ENCODE results near the gene LAX1.
"Not testable (repeated sequence)": the region's sequence is repeated elsewhere in the genome, so short reads cannot be mapped to it uniquely, and the experiment has no call there.

The LAX1 gene, protein sequence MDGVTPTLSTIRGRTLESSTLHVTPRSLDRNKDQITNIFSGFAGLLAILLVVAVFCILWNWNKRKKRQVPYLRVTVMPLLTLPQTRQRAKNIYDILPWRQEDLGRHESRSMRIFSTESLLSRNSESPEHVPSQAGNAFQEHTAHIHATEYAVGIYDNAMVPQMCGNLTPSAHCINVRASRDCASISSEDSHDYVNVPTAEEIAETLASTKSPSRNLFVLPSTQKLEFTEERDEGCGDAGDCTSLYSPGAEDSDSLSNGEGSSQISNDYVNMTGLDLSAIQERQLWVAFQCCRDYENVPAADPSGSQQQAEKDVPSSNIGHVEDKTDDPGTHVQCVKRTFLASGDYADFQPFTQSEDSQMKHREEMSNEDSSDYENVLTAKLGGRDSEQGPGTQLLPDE

DNA sequence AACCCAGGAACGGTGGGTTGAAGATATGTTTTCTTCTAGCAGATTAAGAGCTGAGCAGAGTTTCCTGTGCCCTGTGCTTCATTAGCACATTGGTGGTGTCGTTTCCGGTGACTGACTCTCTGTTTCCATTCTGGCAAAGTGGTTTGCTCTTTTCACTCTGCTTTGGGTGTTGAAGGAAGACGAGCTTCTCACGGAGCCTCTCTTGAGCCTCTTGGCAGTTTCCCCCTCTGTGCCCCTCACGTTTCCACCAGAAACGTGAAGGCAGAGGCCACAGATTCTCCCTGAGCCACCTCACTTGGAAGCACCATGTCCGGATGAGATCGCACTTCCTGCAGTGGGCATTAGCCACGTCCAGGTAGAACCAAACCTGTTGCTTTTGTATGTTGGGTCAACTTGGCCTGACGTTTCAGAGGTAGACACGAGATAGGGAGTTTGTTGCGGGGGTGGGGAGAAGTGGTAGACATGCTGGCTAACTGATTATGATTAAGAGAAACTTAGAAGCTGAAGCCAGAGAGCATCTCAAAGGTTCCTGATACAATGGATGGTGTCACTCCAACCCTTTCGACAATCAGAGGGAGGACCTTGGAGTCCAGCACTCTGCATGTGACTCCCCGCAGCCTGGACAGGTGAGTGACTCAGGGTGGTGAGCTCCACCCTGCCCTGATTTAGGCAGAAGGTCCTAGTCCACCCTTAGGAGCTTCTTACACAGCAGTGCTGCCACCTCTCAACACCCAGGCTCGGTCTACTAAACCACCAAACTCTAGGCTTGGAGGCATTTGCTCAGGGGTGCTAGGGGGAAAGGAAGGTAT, at the start of gene LAX1:
Gene LAX1 (plus strand): TSS at position 155 of the 809 bp plus-strand sequence. CDS start 383 bp downstream, at position 538.
- peak; percentile 80 for DNase-seq

DNA sequence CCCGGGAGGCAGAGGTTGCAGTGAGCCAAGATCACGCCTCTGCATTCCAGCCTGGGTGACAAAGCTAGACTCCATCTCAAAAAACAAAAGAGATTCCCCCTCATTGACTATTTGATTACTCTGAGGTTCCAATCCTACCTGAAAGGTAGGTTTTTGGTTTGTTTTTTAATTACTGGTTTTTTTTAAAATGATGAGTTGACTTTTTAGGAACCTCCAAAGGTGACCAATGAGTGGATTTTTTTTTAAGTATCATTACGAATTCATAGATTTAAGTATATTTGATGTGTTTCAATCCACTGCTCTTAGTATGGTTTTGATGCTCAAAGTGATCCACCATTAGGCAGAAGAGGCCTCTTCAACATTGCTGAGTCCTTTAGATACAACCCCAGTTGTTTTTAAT, 47.9 kb upstream of the LAX1 start:
- DNase-seq: no peak

DNA sequence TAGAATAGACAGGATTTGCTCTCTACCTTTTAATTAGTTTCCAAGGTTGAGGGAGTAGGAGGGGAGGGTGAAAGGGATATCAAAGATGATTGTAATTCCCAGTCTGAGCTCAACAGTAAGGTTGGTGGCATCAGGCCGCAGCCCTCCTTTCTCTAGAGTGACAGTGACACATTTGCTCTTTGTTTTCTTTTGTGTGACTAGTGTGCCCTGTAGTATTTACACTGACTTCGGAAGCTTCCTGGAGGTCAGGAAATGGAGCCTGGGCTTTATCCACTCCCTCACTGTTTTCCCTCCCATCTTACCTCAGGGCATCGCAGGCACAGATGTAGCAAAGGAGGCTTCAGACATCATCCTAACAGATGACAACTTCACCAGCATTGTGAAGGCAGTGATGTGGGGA, 44.7 kb upstream of the LAX1 start:
- DNase-seq: no peak

DNA sequence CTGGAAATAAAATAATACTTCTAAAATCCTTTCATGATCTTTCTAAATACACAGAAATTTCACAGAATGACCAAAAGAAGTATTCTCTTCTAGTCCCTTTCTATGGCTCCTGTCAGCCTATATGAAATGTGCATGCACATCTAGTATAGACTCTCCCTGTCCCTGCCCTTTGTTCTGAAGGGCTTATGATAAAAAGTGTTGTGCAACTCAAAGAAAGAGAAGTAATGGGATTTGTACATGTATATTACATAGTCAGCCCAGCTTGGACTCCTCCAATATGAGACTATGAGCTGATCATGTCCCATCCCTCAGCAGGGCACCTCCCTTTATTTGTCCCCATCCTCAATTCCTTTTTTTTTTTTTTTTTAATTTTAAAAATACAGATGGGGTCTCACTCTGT, 42.1 kb upstream of the LAX1 start:
- DNase-seq: no peak

DNA sequence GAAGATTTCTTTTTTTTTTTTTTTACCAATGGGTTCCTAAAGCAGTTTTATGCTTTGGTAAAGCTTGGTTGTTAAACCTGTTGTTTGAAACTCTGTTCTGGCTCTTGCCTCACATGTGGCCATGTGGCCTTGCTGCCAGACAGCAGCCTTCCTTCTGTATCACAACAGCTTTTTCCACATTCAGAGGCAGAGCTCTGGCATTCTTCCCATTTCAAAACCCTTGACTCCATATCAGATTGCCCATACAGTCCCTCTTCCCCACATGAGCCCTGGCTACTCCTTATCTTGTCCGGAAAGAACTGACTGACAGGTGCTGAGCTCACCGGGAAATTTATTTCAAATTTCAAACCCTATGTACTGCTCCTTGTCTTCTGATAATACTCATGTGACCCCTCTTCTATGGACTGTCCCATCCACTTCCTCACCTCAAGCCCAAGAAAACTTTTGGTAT, 38.5 kb upstream of the LAX1 start:
- DNase-seq: no peak

DNA sequence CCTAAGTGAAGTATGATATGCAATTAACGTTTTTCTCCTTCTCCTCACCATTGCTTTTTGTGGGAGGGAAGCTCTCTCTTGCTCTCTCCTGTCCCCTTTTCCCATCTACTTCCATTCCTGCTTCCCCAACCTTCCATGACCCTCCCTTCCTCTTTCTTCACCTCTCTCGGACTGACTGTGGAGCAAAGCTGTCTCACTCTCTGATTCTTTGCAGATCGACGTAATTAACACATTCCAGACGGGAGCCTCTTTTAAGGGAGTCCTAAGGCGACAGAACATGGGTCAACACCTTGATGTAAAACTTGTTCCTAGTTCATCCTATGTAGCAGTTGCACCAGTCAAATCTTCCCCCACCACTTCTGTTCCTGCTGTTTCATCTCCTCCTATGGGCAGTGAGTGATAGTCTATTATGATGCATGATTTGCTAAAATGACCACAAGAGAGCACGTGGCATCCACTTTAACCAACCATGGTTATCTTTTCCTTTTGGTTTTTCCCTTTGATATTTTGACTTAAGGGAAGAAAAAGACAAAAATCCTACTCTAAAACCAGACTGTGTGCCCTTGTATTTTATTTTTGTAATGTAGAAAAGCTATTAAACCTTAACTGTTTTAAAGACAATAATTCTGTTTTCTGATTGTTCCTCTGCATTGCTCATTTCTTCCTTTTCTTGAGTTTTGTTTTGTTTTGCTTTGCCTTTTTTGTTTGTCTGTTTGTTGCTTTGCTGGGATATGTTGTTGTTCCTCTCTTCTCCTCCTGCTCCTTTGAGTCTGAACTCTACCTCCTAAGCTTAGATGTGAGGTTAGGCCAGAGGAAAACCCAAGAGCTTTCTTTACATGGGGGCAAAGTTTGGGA, 31.7 kb upstream of the LAX1 start:
- no peak for DNase-seq

DNA sequence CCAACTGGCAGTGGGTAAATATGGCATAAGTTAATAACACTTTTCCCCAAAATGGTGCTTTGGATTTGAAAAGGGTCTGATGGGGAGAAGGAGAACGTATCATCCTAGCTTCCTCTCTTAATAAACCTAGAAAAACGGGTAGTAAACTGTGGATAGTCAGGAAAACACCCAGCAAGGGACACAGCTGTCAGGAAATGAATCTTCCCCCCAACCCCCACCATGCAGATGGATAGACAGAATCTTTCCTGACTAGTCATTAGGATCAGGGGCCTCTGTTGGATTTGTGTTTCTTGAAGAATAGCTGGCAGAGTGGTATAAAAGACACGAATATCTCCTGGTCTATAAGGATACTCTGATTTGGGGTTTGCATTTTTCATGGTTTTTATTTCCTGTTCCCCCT, 22.5 kb upstream of the LAX1 start:
- no peak for DNase-seq

DNA sequence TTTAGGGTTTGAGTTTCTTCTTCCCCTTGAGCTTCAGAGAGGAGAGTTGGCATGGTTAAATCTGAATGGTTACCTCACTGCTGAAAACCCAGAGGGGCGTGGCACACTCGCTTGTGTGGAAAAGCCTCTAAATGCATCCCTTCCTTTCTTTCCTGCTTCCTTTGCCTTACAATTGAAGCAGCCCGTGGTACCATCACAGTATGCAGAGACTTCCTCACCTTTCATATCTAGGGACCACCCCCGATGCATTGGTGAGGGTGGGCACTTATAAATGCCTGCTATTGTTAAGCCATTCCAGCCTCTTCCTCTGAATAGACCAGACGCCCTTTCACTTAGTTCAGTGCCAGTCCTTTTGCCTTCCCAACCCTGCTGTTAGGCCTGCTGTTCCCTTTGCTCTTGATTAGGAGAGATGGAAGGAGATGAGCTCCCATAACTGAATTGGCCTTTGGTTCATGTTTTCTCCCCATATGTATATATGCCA, 21.9 kb upstream of the LAX1 start:
- no peak for DNase-seq

DNA sequence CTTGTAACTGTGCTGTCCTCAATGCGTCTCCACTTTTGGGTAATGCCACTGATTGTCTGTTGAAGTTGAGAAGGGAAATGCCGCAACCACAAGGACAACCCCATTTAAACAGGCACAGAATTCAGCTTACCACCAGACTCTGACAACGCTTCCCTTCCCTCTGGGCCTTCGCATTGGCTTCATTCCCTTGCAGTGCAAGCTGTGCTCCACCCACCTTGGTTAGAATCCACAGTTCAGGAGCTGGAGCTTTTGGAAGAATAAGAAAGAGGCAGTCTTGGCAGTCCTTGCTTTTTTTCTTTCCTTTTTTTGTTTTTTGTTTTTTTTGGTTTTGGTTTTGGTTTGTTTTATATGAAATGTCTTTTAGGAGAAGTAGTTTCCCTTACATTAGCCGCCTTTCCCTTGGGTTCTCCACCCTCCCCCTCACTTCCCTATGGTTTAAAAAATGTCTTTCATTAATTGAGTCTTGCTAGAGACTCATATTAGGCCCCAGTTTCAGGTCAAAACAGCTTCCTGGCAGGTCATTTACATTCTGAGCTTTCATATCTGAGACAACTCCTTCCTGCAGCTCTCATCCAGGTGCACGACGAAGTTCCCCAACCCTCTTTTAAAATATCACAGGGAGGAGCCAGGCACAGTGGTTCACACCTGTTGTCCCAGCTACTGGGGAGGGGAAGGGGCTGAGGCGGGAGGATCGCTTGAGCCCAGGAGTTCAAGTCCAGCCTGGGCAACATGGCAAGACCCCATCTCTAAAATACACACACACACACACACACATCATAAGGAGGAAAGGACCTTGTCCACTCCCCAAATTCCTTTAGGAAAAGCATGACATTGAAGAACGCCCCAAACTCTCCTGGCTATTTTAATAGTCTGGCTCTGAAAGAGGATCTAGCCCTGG, 20.7 kb upstream of the LAX1 start:
- peak; percentile 49 for DNase-seq

DNA sequence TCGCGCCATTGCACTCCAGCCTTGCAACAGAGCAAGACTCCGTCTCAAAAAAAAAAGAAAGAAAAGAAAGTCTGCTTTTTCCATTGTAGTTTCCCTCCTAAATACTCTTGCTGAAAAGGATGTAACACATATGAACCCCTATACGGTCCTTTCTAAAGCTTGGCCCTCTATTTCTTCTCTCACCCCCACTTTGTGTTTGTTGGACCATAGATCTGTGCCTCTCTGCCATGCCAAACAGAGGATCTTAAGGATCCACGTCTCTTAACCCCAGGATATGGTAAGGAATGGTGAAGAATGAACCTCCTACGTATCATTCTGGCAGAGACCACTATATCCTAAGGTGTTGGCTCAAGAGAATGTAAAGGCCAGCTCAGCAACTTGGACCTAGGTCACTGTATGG, 18.7 kb upstream of the LAX1 start:
- no peak for DNase-seq

DNA sequence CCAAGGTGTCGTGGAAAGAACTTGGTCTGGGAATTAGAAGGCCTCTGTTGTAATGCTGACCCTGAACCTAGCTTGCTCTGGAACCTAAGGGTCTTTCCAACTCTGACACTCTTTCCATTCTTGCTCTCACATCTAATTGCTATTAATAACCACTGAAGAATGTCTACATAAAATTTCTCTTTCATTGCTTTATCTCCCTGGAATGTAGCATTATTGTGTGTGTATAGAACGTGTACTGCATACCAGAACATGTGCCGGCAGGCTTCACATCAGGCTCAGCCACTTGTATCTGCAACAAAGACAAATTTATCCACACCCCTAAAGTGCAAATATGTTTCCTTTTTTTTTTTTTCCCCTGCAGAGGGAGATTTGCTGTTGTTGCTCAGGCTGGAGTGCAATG, 13.9 kb upstream of the LAX1 start:
- DNase-seq: no peak

DNA sequence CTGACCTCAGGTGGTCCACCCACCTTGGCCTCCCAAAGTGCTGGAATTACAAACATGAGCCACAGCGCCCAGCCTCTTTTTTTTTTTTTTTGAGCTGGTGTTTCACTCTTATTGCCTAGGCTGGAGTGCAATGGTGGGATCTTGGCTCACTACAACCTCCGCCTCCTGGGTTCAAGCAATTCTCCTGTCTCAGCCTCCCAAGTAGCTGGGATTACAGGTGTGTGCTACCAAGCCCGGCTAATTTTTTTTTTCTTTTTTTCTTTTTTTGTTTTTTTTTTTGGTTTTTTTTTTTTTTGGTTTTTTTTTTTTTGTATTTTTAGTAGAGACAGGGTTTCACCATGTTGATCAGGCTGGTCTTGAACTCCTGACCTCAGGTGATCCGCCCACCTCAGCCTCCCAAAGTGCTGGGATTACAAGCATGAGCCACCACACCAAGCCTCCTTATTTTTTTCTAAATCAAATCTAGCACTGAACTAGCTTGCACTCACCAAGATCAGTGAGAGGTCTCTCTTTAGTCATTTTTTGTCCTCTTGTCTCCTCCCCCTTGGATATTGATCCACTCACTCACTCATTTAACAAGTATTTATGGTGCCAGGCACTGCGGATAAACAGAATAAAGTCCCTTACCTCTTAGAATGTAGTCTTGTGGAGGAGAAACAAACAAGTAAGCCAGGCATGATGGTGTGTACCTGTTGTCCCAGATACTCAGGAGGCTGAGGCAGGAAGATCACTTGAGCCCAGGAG, 13.2 kb upstream of the LAX1 start:
- not testable (repeated sequence) for DNase-seq

DNA sequence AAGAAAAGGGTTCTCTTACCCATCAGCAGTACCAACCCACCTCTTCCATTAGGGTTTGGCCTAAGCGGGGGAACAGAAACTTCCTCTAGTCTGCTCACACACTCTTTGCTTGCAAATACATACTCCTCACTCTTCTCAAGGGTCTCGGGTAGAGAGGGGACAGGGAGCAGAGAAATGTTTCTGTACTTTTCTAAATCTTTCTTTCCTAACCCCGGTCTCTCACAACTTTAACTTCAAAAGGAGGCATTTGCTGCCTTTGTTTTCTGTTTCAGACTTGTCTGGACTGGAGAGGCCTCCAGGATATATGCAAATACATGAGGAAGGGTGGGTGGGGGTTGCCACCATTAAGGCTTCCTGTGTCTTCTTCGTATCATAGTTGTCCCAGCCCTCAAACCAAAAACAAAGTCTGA, 10.5 kb upstream of the LAX1 start:
- peak; percentile 63 for DNase-seq

DNA sequence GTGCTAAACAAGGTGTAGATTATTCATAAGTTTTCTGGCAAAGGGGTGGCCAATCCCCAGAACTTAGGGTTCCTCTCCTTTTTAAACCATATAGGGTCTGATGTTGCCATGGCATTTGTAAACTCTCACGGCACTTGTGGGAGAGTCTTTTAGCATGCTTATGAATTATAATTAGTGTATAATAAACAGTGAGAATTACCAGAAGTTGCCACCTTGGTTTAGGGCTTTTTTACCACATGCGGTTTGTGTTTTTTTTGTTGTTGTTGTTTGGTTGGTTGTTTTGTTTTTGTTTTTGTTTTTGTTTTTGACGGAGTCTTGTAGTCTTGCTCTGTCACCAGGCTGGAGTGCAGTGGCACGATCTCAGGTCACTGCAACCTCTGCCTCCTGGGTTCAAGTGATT, 8.9 kb upstream of the LAX1 start:
- no peak for DNase-seq

DNA sequence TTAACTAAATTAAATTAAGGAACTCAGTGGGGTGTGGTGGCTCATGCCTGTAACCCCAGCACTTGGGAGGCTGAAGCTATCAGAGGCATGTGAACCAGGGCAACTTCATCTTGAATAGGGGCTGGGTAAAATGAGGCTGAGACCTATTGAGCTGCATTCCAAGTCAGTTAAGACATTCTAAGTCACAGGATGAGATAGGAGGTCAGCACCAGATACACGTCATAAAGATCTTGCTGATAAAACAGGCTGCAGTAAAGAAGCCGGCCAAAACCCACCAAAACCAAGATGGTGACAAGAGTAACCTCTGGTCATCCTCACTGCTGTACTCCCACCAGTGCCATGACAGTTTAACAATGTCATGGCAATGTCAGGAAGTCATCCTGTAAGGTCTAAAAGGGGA, 6.2 kb upstream of the LAX1 start:
- DNase-seq: not testable (repeated sequence)

DNA sequence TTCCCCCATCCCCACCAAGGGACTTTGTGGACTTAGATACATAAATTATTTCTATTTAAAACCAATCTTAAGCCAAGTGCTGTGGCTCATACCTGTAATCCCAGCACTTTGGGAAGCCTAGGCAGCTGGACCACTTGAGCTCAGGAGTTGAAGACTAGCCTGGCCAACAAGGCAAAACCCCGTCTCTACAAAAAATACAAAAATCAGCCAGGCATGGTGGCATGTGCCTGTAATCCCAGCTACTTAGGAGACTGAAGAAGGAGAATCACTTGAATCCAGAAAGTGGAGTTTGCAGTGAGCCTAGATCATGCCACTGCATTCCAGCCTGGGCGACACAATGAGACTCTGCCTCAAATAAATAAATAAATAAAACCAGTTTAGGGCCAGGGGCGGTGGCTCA, 4.5 kb upstream of the LAX1 start:
- no peak for DNase-seq

DNA sequence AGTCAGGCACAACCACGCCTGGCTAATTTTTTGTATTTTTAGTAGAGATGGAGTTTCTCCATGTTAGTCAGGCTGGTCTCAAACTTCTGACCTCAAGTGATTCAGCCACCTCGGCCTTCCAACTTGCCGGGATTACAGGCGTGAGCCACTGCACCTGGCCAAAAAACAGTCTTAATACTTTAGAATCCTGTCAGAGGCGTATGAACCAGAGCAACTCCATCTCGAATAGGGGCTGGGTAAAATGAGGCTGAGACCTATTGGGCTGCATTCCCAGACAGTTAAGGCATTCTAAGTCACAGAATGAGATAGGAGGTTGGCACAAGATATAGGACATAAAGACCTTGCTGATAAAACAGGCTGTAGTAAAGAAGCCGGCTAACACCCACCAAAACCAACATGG, 3.0 kb upstream of the LAX1 start:
- DNase-seq: not testable (repeated sequence)

DNA sequence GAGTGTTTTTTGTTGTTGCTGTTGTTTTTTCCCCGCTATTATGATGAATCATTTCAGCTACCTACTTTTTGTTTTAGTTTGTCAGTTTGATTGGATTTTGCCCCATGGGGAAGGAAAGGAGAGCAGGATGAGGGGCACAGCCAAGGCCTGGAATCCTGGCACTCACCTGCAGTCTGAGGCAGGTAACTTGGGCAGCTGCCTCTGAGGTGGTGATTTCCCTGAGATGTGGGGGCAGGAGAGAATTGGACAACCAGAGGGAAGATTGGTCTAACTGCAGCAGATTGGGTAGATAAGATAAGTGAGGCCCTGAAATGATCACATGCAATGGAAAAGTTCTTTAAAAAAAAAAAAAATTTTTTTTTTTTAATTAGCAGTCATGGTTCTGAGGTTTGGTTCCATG, 1.5 kb upstream of the LAX1 start:
- DNase-seq: no peak

DNA sequence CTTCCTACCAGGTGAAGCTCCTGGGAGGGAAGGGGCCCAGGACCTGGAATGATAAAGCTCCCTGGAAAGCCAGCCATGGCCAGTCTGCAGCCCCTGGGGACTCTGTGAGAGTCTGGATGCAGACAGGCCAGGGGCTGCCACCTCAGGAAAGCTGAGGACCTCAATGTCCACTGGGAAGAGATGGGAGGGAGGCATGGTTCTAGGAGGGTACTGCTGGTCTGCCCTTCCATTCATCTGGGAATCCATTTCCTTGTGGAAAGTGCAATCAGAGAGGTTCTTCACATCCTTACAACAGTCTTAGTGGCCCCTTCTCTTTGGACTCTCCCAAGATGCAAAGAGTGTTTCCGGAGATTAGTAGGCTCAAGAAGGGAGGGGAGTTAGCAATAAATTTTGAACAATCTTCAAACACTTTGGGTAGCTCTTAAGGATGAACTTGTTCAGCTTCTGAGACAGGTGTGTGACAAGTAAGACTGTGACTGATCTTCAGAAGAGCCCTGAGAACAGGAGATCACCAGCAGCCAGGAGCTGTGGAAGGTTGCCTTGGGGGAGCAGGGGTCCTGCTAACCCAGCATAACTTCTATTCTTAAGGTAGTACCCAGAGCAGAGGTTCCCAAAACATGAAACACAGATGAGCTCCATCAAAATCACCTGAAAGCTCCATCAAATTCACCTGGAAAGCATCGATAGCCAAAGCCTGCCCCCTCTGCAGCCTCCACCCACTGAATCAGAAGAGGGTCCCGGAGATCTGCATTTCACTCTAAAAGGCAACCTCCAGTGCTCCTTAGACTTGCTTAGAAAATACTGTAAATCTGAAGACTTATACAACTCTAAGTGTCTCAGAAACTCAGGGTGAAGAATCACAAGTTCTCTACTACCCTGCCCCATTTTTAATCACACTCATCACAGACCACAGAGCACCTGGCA, 616 bp upstream of the LAX1 start:
- DNase-seq: no peak

DNA sequence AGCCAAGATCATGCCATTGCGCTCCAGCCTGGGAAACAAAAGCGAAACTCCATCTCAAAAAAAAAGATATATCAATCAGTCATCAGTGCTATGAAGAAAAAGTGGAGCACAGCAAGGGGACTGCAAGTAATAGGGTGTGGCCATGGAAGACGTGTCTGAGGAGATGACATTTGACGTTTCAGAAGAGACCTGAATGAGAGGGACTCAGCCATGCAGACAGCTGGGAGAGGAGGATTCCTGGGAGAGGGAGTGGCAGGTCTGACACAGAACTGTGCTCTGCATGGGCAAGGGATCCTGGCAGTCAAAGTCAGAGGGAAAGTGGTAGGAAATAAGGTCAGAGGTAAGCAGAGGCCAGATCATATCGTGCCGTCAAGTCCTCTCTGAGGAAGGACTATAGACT, 3.3 kb downstream of the LAX1 start:
- no peak for DNase-seq

Data from CD4-positive, alpha-beta T cell treated with Interleukin-17A for 4 hours (primary cell).